SK-N-SH (cell line): ENCODE measurements around the gene MYO7A. TPM values are rescaled to one million over a fixed set of nuclear protein-coding genes. Genes with fewer than 3 reads are reported as not detected.

Experiments used
- CTCF ChIA-PET: fragments of 300-600, 350-600 bp; formaldehyde crosslinking; extraction: SDS; loops from one replicate; lab custom pipeline; 2021; lab: Yijun Ruan, JAX
- POLR2A ChIA-PET: fragments of 350-600 bp; sonication (Branson Sonifier 250); formaldehyde crosslinking; extraction: SDS; loops from one replicate; lab custom pipeline; 2020; ENCODE audit warnings: antibody characterized with exemption, inconsistent platforms; lab: Yijun Ruan, JAX
- DNase-seq: peaks from one replicate; pipeline ENCODE4 v3.0.0; 2012
- H2AFZ ChIP-seq: fragments of 200-600 bp; sonication (generic); 2 replicates; pipeline ENCODE4 v1.8.1; 2016; ENCODE audit warnings: antibody characterized with exemption, mild to moderate bottlenecking, low read depth
- H3F3A ChIP-seq: fragments of 200-600 bp; sonication (generic); replicated peaks from 2 replicates; pipeline ENCODE3; 2016; ENCODE audit warnings: antibody characterized with exemption, mild to moderate bottlenecking; ENCODE audit not compliant: insufficient read depth
- H3K27ac ChIP-seq, 2 experiments: fragments of 200-500 bp in 1 of 2; fragments of 200-600 bp in 1 of 2; sonication (Bioruptor generic) in 1 of 2; sonication (generic), shearing (Covaris generic) in 1 of 2; 2 replicates each; pipeline versions ENCODE4 v1.5.1 to v1.6.1; 2014 to 2016; ENCODE audit warnings: low read depth in 2 of 2, inconsistent platforms in 1 of 2, low read length in 1 of 2, mild to moderate bottlenecking in 1 of 2, mixed read lengths in 1 of 2
- H3K27me3 ChIP-seq: fragments of 200-600 bp; sonication (generic), shearing (Covaris generic); 2 replicates; pipeline ENCODE4 v1.6.1; 2016; ENCODE audit warnings: mixed run types; ENCODE audit not compliant: insufficient read depth
- H3K36me3 ChIP-seq, 2 experiments: fragments of 200-500 bp in 1 of 2; fragments of 200-600 bp in 1 of 2; sonication (Bioruptor generic) in 1 of 2; sonication (generic) in 1 of 2; replicated peaks in 1 of 2; 2 replicates each; pipeline versions ENCODE3 to v1.5.1; 2014 to 2016; ENCODE audit warnings: low read length in 1 of 2, mild to moderate bottlenecking in 1 of 2; ENCODE audit not compliant: insufficient read depth in 2 of 2, control insufficient read depth in 1 of 2
- H3K4me1 ChIP-seq, 2 experiments: fragments of 200-500 bp in 1 of 2; fragments of 200-600 bp in 1 of 2; sonication (Bioruptor generic) in 1 of 2; sonication (generic), shearing (Covaris generic) in 1 of 2; 2 replicates each; pipeline versions ENCODE4 v1.5.1 to v1.6.1; 2014 to 2016; ENCODE audit warnings: low read depth in 1 of 2, low read length in 1 of 2, mixed run types in 1 of 2; ENCODE audit not compliant: insufficient read depth in 2 of 2, control insufficient read depth in 1 of 2
- H3K4me2 ChIP-seq: fragments of 200-600 bp; sonication (generic), shearing (Covaris generic); 2 replicates; pipeline ENCODE4 v1.6.1; 2017; ENCODE audit warnings: mixed run types
- H3K4me3 ChIP-seq, 2 experiments: fragments of 200-500 bp in 1 of 2; fragments of 200-600 bp in 1 of 2; sonication (Bioruptor generic) in 1 of 2; sonication (generic), shearing (Covaris generic) in 1 of 2; 2 replicates each; pipeline versions ENCODE4 v1.5.1 to v1.8.1; 2014 to 2016; ENCODE audit warnings: low read depth in 2 of 2, inconsistent platforms in 1 of 2, low read length in 1 of 2, mild to moderate bottlenecking in 1 of 2, mixed read lengths in 1 of 2, moderate library complexity in 1 of 2
- H3K79me2 ChIP-seq: fragments of 200-600 bp; sonication (generic); 2 replicates; pipeline ENCODE4 v1.8.1; 2017; ENCODE audit warnings: mild to moderate bottlenecking; ENCODE audit not compliant: insufficient read depth
- H3K9ac ChIP-seq: fragments of 200-600 bp; sonication (generic); 2 replicates; pipeline ENCODE4 v1.6.1; 2017; ENCODE audit warnings: mixed run types
- H3K9me2 ChIP-seq: fragments of 200-600 bp; sonication (generic); 2 replicates; pipeline ENCODE4 v1.6.1; 2017; ENCODE audit warnings: mixed run types
- H3K9me3 ChIP-seq: fragments of 200-600 bp; sonication (generic); 2 replicates; pipeline ENCODE4 v1.6.1; 2017; ENCODE audit warnings: mixed run types, mild to moderate bottlenecking, moderate library complexity
- H4K20me1 ChIP-seq: fragments of 200-600 bp; sonication (generic); 2 replicates; pipeline ENCODE4 v1.6.1; 2017; ENCODE audit warnings: mild to moderate bottlenecking, mixed run types; ENCODE audit not compliant: insufficient read depth
- FOXJ3 ChIP-seq: sonication (generic); formaldehyde crosslinking; IDR thresholded peaks from 2 replicates; pipeline ENCODE4 v1.5.1; 2020; ENCODE audit warnings: mild to moderate bottlenecking, missing genetic modification reagents
- FOXM1 ChIP-seq: IDR thresholded peaks from 2 replicates; pipeline ENCODE4 v1.4.0; 2012; ENCODE audit warnings: low read depth, mild to moderate bottlenecking
- GABPA ChIP-seq: IDR thresholded peaks from 2 replicates; pipeline ENCODE4 v1.4.0; 2012; ENCODE audit warnings: low read depth, mild to moderate bottlenecking
- MXI1 ChIP-seq: IDR thresholded peaks from 2 replicates; pipeline ENCODE4 v1.6.1; 2012; ENCODE audit warnings: mild to moderate bottlenecking, low read depth, low read length, improper control_type of control experiment
- NFIC ChIP-seq: IDR thresholded peaks from 2 replicates; pipeline ENCODE4 v1.4.0; 2012; ENCODE audit warnings: borderline replicate concordance
- POLR2AphosphoS5 ChIP-seq: IDR thresholded peaks from 2 replicates; pipeline ENCODE4 v1.6.1; 2012; ENCODE audit warnings: low read depth, low read length
- RCOR1 ChIP-seq: fragments of 150-350 bp; IDR thresholded peaks from 2 replicates; pipeline ENCODE4 v1.6.1; 2017; ENCODE audit warnings: antibody characterized with exemption, low read length
- USF2 ChIP-seq: fragments of 150-350 bp; IDR thresholded peaks from 2 replicates; pipeline ENCODE4 v1.6.1; 2017; ENCODE audit warnings: antibody characterized with exemption, low read length, low read depth, borderline replicate concordance
- ZBTB33 ChIP-seq: IDR thresholded peaks from 2 replicates; pipeline ENCODE4 v1.4.0; 2012; ENCODE audit warnings: low read depth, borderline replicate concordance
- polyA plus RNA-seq, 3 experiments: library from polyadenylated mRNA; depleted of rRNA; stranded (reverse); fragments of >200 nt; gene quantifications; 2 replicates each; pipeline ENCODE4 v1.2.3, GENCODE V29; 2012
- TF ChIP-seq, protein P1 (sequence below): IDR thresholded peaks from 2 replicates; pipeline ENCODE4 v1.6.1; 2012; ENCODE audit warnings: mild to moderate bottlenecking, low read depth, low read length, moderate library complexity
- TF ChIP-seq, protein P2 (sequence below): fragments of 150-350 bp; IDR thresholded peaks from 2 replicates; pipeline ENCODE4 v1.6.1; 2016; ENCODE audit warnings: mild to moderate bottlenecking, low read depth, low read length

The MYO7A gene
- polyA plus RNA-seq, 1 of the 3 experiments (the other 2 are of a cell fraction) = 0.08 TPM

DNA sequence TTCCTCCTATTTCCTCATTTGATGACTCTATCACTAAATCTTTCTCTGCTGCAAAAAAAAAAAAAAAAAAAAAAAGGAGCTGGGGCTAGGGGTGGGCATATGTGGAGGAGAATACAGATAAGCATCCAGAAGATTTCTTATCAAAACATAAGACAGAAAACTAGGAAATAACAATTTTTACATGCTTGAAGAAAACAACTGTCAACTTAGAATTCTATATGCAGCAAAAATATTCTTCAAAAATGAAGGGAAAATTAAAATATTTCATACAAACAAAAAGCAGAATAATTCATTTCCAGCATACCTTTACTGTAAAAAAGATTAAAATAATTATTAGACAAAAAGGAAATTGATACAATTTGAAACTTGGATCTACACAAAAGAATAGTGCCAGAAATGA is 134.8 kb downstream of the MYO7A start:
- Histone ChIP-seq H3K9me3 (peaks cover 13% of the 10 kb centered on the region; the same call in 1 of the 2 replicates), H3F3A (peaks cover 9% of the 10 kb centered on the region), H3K4me1 (no peaks in the 10 kb centered on the region), H3K4me2 (no peak overlapping the region), H3K9ac (no peak overlapping the region), H4K20me1 (no peaks in the 10 kb centered on the region), H3K27ac (no peak overlapping the region), H3K36me3 (no peaks in the 10 kb centered on the region), H3K79me2 (no peaks in the 10 kb centered on the region), H2AFZ (no peak overlapping the region), H3K27me3 (no peaks in the 10 kb centered on the region), H3K9me2 (no peaks in the 10 kb centered on the region), H3K4me3 (no peak overlapping the region)
- TF ChIP-seq NFIC = no peak
- TF ChIP-seq, protein P1, sequence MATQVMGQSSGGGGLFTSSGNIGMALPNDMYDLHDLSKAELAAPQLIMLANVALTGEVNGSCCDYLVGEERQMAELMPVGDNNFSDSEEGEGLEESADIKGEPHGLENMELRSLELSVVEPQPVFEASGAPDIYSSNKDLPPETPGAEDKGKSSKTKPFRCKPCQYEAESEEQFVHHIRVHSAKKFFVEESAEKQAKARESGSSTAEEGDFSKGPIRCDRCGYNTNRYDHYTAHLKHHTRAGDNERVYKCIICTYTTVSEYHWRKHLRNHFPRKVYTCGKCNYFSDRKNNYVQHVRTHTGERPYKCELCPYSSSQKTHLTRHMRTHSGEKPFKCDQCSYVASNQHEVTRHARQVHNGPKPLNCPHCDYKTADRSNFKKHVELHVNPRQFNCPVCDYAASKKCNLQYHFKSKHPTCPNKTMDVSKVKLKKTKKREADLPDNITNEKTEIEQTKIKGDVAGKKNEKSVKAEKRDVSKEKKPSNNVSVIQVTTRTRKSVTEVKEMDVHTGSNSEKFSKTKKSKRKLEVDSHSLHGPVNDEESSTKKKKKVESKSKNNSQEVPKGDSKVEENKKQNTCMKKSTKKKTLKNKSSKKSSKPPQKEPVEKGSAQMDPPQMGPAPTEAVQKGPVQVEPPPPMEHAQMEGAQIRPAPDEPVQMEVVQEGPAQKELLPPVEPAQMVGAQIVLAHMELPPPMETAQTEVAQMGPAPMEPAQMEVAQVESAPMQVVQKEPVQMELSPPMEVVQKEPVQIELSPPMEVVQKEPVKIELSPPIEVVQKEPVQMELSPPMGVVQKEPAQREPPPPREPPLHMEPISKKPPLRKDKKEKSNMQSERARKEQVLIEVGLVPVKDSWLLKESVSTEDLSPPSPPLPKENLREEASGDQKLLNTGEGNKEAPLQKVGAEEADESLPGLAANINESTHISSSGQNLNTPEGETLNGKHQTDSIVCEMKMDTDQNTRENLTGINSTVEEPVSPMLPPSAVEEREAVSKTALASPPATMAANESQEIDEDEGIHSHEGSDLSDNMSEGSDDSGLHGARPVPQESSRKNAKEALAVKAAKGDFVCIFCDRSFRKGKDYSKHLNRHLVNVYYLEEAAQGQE = no peak
- no peak for TF ChIP-seq FOXJ3 (CRISPR knock-in tag)
- no peak for TF ChIP-seq POLR2AphosphoS5
- no peak for TF ChIP-seq RCOR1
- TF ChIP-seq GABPA = no peak
- no peak for TF ChIP-seq ZBTB33
- TF ChIP-seq, protein P2, sequence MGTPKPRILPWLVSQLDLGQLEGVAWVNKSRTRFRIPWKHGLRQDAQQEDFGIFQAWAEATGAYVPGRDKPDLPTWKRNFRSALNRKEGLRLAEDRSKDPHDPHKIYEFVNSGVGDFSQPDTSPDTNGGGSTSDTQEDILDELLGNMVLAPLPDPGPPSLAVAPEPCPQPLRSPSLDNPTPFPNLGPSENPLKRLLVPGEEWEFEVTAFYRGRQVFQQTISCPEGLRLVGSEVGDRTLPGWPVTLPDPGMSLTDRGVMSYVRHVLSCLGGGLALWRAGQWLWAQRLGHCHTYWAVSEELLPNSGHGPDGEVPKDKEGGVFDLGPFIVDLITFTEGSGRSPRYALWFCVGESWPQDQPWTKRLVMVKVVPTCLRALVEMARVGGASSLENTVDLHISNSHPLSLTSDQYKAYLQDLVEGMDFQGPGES = no peak
- no peak for TF ChIP-seq FOXM1
- TF ChIP-seq USF2 = no peak
- TF ChIP-seq MXI1 = no peak
- no peak for DNase-seq
- ChIA-PET POLR2A (no interaction called here), CTCF (no interaction called here)

Other genes starting within 250 kb of the MYO7A start
- gene B3GNT6, start 93.8 kb upstream of the MYO7A start, polyA plus RNA-seq (2012; rRNA removed) = not detected in 2 replicates
- gene CAPN5, start 61.3 kb upstream of the MYO7A start, polyA plus RNA-seq (2012; rRNA removed) = 31.6 and 33.1 TPM in 2 replicates
- gene OMP, start 25.4 kb upstream of the MYO7A start, polyA plus RNA-seq (2012; rRNA removed) = 0.20 TPM in 1 of 2 replicates, not detected in the other
- not detected in 2 replicates for gene GDPD4, start 173.4 kb downstream of the MYO7A start, polyA plus RNA-seq (2012; rRNA removed)